RWPE1 (cell line): ENCODE data around the gene PCDH7.

Experiments
- CTCF ChIA-PET: fragments of 350-600 bp; sonication (Branson Sonifier 250); formaldehyde crosslinking; extraction: SDS; loops from one replicate; lab custom pipeline; 2021; lab: Yijun Ruan, JAX
- POLR2A ChIA-PET: fragments of 400-600 bp; formaldehyde crosslinking; extraction: SDS; loops from one replicate; lab custom pipeline; 2020; ENCODE audit warnings: antibody characterized with exemption; ENCODE audit not compliant: low non-redundant PET; lab: Yijun Ruan, JAX
- DNase-seq: peaks from one replicate; pipeline ENCODE4 v3.0.0; 2012; ENCODE audit warnings: low spot score
- H3K27ac ChIP-seq: fragments of 450-650 bp; 2 replicates; pipeline ENCODE4 v1.5.1; 2017
- CTCF ChIP-seq: fragments of 450-650 bp; conservative IDR thresholded peaks from 2 replicates; pipeline ENCODE4 v1.5.1; 2017; ENCODE audit warnings: low read depth, mild to moderate bottlenecking

The PCDH7 gene

GRCh38 chr4:30721185-30722091, 1.3 kb downstream of the PCDH7 start:
- peak; percentile 83 for TF ChIP-seq CTCF
- DNase-seq, result peak; percentile 22
- H3K27ac ChIP-seq, result peak overlapping the region; percentile 84
- ChIA-PET CTCF (interaction anchor here (0.6 to 1.2 kb wide), 15 partner anchors 11 to 803 kb away, joined by 3 to 5 read pairs (median 3); no protein-coding TSS in a partner anchor), POLR2A (interaction anchor here (0.6 kb wide), 1 partner anchor 230 kb away, joined by 3 read pairs; no protein-coding TSS in a partner anchor)

DNA sequence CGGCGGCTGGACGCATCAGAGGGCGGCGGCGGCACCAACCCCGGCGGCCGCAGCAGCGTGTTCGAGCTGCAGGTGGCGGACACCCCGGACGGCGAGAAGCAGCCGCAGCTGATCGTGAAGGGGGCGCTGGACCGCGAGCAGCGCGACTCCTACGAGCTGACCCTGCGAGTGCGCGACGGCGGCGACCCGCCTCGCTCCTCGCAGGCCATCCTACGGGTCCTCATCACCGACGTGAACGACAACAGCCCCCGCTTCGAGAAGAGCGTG, 1.9 kb downstream of the PCDH7 start:
- POLR2A ChIA-PET, result no interaction called here
- CTCF ChIA-PET, result interaction anchor here (0.6 to 1.2 kb wide), 13 partner anchors 10 to 802 kb away, joined by 3 to 5 read pairs (median 3); no protein-coding TSS in a partner anchor
- peak; percentile 45; the same call in 1 of the 2 replicates for TF ChIP-seq CTCF
- H3K27ac ChIP-seq, result no peak overlapping the region; the same call in 1 of the 2 replicates
- no peak for DNase-seq

- TF ChIP-seq CTCF, result no peak
Measured at GRCh38 chr4:30722359-30723200, 2.4 kb downstream of the PCDH7 start.

GRCh38 chr4:30723201-30723955, 3.2 kb downstream of the PCDH7 start:
- POLR2A ChIA-PET, result no interaction called here
- H3K27ac ChIP-seq, result no peak overlapping the region
- no peak for DNase-seq
- CTCF ChIA-PET, result no interaction called here
- TF ChIP-seq CTCF, result no peak

More at GRCh38 chr4:30722359-30723200, 2.4 kb downstream of the PCDH7 start:
- POLR2A ChIA-PET, result no interaction called here
- CTCF ChIA-PET, result interaction anchor here (0.6 to 1.2 kb wide), 11 partner anchors 10 to 802 kb away, joined by 3 to 5 read pairs (median 3); no protein-coding TSS in a partner anchor
- no peak for DNase-seq
- H3K27ac ChIP-seq, result no peak overlapping the region

DNA sequence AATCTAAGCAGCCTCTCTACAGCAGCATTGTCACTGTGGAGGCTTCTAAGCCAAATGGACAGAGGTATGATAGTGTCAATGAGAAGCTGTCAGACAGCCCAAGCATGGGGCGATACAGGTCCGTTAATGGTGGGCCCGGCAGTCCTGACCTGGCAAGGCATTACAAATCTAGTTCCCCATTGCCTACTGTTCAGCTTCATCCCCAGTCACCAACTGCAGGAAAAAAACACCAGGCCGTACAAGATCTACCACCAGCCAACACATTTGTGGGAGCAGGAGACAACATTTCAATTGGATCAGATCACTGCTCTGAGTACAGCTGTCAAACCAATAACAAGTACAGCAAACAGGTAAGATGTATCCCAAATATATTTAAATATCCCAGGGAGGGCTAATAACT, 4.1 kb downstream of the PCDH7 start:
- no peak for DNase-seq
- TF ChIP-seq CTCF, result no peak
- ChIA-PET CTCF (no interaction called here), POLR2A (no interaction called here)
- no peak overlapping the region for H3K27ac ChIP-seq
